OCI-LY7 (cell line): ENCODE data around the gene VSX1. TPM values are rescaled to one million over a fixed set of nuclear protein-coding genes. Genes with fewer than 3 reads are reported as not detected.

Experiments
- BruUV-seq: library from RNA; stranded (reverse); fragments of 400-500 nt; replicated peaks from 2 replicates; lab custom pipeline; 2021; lab: Mats Ljungman, UMichigan
- CTCF ChIA-PET: fragments of 300-600 bp; sonication (Branson Sonifier 250); formaldehyde crosslinking; loops from one replicate; lab custom pipeline; 2022; ENCODE audit warnings: antibody characterized with exemption; ENCODE audit not compliant: unreplicated experiment; lab: Charles Lee
- POLR2A ChIA-PET: fragments of 300-600 bp; sonication (Branson Sonifier 250); formaldehyde crosslinking; loops from one replicate; lab custom pipeline; 2022; ENCODE audit warnings: antibody characterized with exemption; lab: Charles Lee
- DNase-seq: peaks from one replicate; pipeline ENCODE4 v3.0.0-alpha.2; 2015; ENCODE audit warnings: low spot score
- H2AFZ ChIP-seq: fragments of 200-600 bp; sonication (generic), shearing (Covaris generic); 2 replicates; pipeline ENCODE4 v1.6.1; 2014; ENCODE audit warnings: mild to moderate bottlenecking, antibody characterized with exemption, low read length, moderate library complexity
- H3K27ac ChIP-seq: fragments of 200-600 bp; sonication (generic); 2 replicates; pipeline ENCODE4 v1.5.1; 2014; ENCODE audit warnings: mixed run types, low read depth, mild to moderate bottlenecking, moderate library complexity, low read length, inconsistent platforms; ENCODE audit not compliant: poor library complexity, severe bottlenecking
- H3K36me3 ChIP-seq: fragments of 200-600 bp; sonication (generic); 2 replicates; pipeline ENCODE4 v1.6.1; 2014; ENCODE audit warnings: mild to moderate bottlenecking, antibody characterized with exemption, low read length, moderate library complexity, mixed read lengths; ENCODE audit not compliant: insufficient read depth
- H3K4me1 ChIP-seq: fragments of 200-600 bp; sonication (generic); 2 replicates; pipeline ENCODE4 v1.5.1; 2014; ENCODE audit warnings: mild to moderate bottlenecking, low read length; ENCODE audit not compliant: insufficient read depth, poor library complexity, severe bottlenecking
- H3K4me2 ChIP-seq: fragments of 200-600 bp; sonication (generic); 2 replicates; pipeline ENCODE4 v1.6.1; 2014; ENCODE audit warnings: mild to moderate bottlenecking, low read length
- H3K4me3 ChIP-seq: fragments of 200-600 bp; sonication (generic); 2 replicates; pipeline ENCODE4 v1.5.1; 2014; ENCODE audit warnings: mild to moderate bottlenecking, low read depth, low read length; ENCODE audit not compliant: poor library complexity, severe bottlenecking
- H3K79me2 ChIP-seq: fragments of 200-600 bp; sonication (generic); 2 replicates; pipeline ENCODE4 v1.6.1; 2016; ENCODE audit warnings: low read depth, mild to moderate bottlenecking, low read length, moderate library complexity, mixed read lengths; ENCODE audit not compliant: insufficient read depth
- H3K9me2 ChIP-seq: fragments of 200-600 bp; sonication (generic); 2 replicates; pipeline ENCODE4 v1.6.1; 2016; ENCODE audit warnings: mild to moderate bottlenecking, low read length, mixed read lengths; ENCODE audit not compliant: insufficient read depth
- H3K9me3 ChIP-seq: fragments of 200-600 bp; sonication (generic); 2 replicates; pipeline ENCODE4 v1.6.1; 2014; ENCODE audit warnings: mild to moderate bottlenecking, mixed run types, low read length, mixed read lengths
- H4K20me1 ChIP-seq: fragments of 200-600 bp; sonication (generic); 2 replicates; pipeline ENCODE4 v1.6.1; 2014; ENCODE audit warnings: mild to moderate bottlenecking, antibody characterized with exemption, low read length, moderate library complexity, mixed read lengths; ENCODE audit not compliant: insufficient read depth
- EZH2phosphoT487 ChIP-seq: fragments of 200-600 bp; sonication (generic); IDR thresholded peaks from 2 replicates; pipeline ENCODE4 v1.6.1; 2018; ENCODE audit warnings: low read depth, borderline replicate concordance, mild to moderate bottlenecking, mixed run types, antibody characterized with exemption, low read length, moderate library complexity, mixed read lengths
- intact Hi-C: fragments of 100-400 bp; cut with micrococcal nuclease; formaldehyde crosslinking; loops from one replicate; pipeline ENCODE4 v1.10.0; 2022; ENCODE audit not compliant: unreplicated experiment
- total RNA-seq, 2 experiments: library from RNA; depleted of rRNA in 1 of 2; stranded (reverse); fragments of >200 nt in 1 of 2; shearing (Covaris generic) in 1 of 2; gene quantifications; 2 replicates each; pipeline ENCODE4 v1.2.3, GENCODE V29; 2014 to 2022
- TF ChIP-seq, protein P1 (sequence below): fragments of 200-600 bp; sonication (generic); conservative IDR thresholded peaks from 2 replicates; pipeline ENCODE4 v1.5.1; 2014; ENCODE audit warnings: mild to moderate bottlenecking, antibody characterized with exemption, low read length, moderate library complexity, mixed read lengths

Gene VSX1
- total RNA-seq, 2 experiments from 2014 or later = not detected

DNA sequence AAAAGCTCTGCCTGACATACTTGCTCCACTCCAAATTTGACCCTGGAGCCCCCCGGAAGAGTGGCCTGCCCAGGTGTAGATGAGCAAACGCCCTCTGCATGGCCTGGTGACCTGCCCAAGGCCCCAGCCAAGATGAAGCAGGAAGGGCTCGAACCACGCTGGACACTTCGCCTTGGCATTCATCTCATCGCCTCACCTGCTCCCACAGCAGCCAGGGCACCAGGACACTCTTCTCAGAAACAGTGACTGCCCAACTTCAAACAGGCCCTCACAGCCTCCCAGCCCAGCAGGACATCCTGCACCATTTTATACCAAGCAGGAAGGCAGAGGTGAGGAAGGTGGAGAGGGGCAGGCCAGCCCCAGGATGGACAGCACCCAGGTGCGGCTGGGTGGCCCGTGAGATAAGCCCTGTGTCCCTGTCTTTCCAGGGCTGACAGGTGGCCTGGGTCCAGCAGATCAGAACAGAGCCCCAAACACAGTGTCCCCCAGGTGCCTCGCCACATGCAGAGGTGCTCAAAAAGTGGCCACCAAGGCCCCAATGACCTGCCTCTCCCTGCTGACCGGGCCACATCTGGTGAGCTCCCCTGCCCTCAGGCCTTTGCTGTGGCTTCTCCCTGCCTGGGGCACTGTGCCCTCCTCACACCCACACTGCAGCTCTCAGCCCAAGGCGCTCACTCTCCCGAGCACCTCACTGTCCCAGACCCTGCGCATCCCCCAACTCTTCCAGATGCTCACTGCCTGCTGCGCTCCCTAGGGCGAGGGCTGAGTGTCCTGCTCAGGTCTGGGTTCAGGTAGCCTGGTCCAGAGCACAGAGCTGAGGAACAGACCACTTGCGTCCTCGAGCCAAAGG lies 31.2 kb downstream of the VSX1 start:
- no peak overlapping the region for H3K27ac ChIP-seq
- H3K4me1 ChIP-seq = peaks cover 3% of the 10 kb centered on the region
- BruUV-seq = no TSS peak
- ChIA-PET POLR2A (no interaction called here), CTCF (no interaction called here)
- H3K36me3 ChIP-seq = no peaks in the 10 kb centered on the region
- H4K20me1 ChIP-seq = no peaks in the 10 kb centered on the region
- H3K79me2 ChIP-seq = no peaks in the 10 kb centered on the region
- TF ChIP-seq, protein P1, sequence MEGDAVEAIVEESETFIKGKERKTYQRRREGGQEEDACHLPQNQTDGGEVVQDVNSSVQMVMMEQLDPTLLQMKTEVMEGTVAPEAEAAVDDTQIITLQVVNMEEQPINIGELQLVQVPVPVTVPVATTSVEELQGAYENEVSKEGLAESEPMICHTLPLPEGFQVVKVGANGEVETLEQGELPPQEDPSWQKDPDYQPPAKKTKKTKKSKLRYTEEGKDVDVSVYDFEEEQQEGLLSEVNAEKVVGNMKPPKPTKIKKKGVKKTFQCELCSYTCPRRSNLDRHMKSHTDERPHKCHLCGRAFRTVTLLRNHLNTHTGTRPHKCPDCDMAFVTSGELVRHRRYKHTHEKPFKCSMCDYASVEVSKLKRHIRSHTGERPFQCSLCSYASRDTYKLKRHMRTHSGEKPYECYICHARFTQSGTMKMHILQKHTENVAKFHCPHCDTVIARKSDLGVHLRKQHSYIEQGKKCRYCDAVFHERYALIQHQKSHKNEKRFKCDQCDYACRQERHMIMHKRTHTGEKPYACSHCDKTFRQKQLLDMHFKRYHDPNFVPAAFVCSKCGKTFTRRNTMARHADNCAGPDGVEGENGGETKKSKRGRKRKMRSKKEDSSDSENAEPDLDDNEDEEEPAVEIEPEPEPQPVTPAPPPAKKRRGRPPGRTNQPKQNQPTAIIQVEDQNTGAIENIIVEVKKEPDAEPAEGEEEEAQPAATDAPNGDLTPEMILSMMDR = no peak
- no peak for TF ChIP-seq EZH2phosphoT487
- no peak overlapping the region for H2AFZ ChIP-seq
- intact Hi-C loops = no loop called here
- no peak for DNase-seq
- no peak overlapping the region for H3K4me3 ChIP-seq
- H3K9me3 ChIP-seq = no peaks in the 10 kb centered on the region
- no peaks in the 10 kb centered on the region for H3K9me2 ChIP-seq
- H3K4me2 ChIP-seq = no peak overlapping the region

DNA sequence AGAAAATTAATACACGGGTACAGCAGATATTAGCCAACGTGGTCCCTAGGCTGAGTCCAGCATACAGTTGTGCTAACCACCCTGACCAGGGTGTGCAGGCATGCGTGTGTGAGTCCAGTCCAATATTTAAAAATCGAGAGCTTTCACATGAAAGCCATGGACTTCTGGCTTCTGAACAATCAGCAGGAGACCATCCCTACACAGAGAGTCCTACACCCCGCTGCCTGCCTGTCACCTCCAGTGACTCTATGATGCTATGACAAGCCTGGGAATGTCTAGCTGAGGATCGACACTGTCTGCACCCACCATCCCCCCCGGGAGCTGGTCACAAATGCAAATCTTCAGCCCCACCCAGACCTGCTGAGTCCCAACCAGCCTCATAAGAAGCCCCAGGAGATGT lies 31.9 kb downstream of the VSX1 start:
- Histone ChIP-seq H3K36me3 (no peaks in the 10 kb centered on the region), H3K27ac (no peak overlapping the region), H3K9me3 (no peaks in the 10 kb centered on the region), H2AFZ (no peak overlapping the region), H3K4me3 (no peak overlapping the region), H3K4me1 (peaks cover 7% of the 10 kb centered on the region), H3K9me2 (no peaks in the 10 kb centered on the region), H3K79me2 (no peaks in the 10 kb centered on the region), H3K4me2 (no peak overlapping the region), H4K20me1 (no peaks in the 10 kb centered on the region)
- DNase-seq = no peak
- ChIA-PET POLR2A (no interaction called here), CTCF (no interaction called here)
- intact Hi-C loops = no loop called here
- TF ChIP-seq, protein P1 = no peak
- TF ChIP-seq EZH2phosphoT487 = no peak
- no TSS peak for BruUV-seq
